ENCODE measurements around the gene AQP5.

- TF ChIP-seq MAX (IDR thresholded peaks at IDR 0.05) (no peak), RAD21 (IDR thresholded peaks at IDR 0.05; ENCODE audit: low read depth) (no peak), REST (IDR thresholded peaks at IDR 0.05; ENCODE audit: low read depth) (no peak), TAF1 (IDR thresholded peaks at IDR 0.05; ENCODE audit: low read depth) (no peak), EP300 (IDR thresholded peaks at IDR 0.05; ENCODE audit: borderline replicate concordance) (no peak), ZBTB7A (IDR thresholded peaks at IDR 0.05; ENCODE audit: low read depth) (no peak), CREB1 (IDR thresholded peaks at IDR 0.05; ENCODE audit: low read depth) (no peak), YY1 (IDR thresholded peaks at IDR 0.05; ENCODE audit: low read depth) (no peak), CEBPB (IDR thresholded peaks at IDR 0.05) (no peak), EGR1 (IDR thresholded peaks at IDR 0.05) (no peak)
Measured at GRCh38 chr12:49965836-49966235, 4.2 kb downstream of the AQP5 start.

Data from Ishikawa (cell line).